Measurements from ENCODE around the gene CSAG1. TPM values are rescaled to one million over a fixed set of nuclear protein-coding genes. Genes with fewer than 3 reads are reported as not detected.
"Not testable (repeated sequence)": the region's sequence is repeated elsewhere in the genome, so short reads cannot be mapped to it uniquely, and the experiment has no call there.

Gene CSAG1
- total RNA-seq, 2 donors from 2014 or later: not detected

GRCh38 chrX:152713195-152713594, 20.3 kb downstream of the CSAG1 start:
- H3K4me3 ChIP-seq; H3K27me3 ChIP-seq (replicated peaks; ENCODE audit: insufficient read depth); H3K4me1 ChIP-seq (replicated peaks); DNase-seq (ENCODE audit: low spot score); H3K9me3 ChIP-seq; H3K36me3 ChIP-seq; H3K27ac ChIP-seq; intact Hi-C loops (cut with DNase I): not testable (repeated sequence)
- WGBS: no CpG with 5 or more reads among the region's 5 CpGs

- H3K9me3 ChIP-seq; H3K4me3 ChIP-seq; H3K36me3 ChIP-seq; intact Hi-C loops (cut with DNase I); DNase-seq (ENCODE audit: low spot score); H3K27ac ChIP-seq; H3K27me3 ChIP-seq (replicated peaks; ENCODE audit: insufficient read depth); H3K4me1 ChIP-seq (replicated peaks): not testable (repeated sequence)
- no CpG with 5 or more reads among the region's 2 CpGs for WGBS
Observed at GRCh38 chrX:152709173-152709572, 24.3 kb downstream of the CSAG1 start, which contains the start of gene CSAG2. CSAG2 (minus strand) TSS chrX:152709273; CDS start chrX:152709112, 161 bp downstream.

GRCh38 chrX:152706500-152706899, 27.0 kb downstream of the CSAG1 start:
- H3K4me3 ChIP-seq; H3K9me3 ChIP-seq; H3K27ac ChIP-seq; DNase-seq (ENCODE audit: low spot score); H3K27me3 ChIP-seq (replicated peaks; ENCODE audit: insufficient read depth); H3K36me3 ChIP-seq; intact Hi-C loops (cut with DNase I); H3K4me1 ChIP-seq (replicated peaks): not testable (repeated sequence)
- 92% methylated on average over 3 of the region's 7 CpGs for WGBS

DNA sequence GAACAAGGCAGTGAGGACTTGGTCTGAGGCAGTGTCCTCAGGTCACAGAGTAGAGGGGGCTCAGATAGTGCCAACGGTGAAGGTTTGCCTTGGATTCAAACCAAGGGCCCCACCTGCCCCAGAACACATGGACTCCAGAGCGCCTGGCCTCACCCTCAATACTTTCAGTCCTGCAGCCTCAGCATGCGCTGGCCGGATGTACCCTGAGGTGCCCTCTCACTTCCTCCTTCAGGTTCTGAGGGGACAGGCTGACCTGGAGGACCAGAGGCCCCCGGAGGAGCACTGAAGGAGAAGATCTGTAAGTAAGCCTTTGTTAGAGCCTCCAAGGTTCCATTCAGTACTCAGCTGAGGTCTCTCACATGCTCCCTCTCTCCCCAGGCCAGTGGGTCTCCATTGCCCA, 33.1 kb downstream of the CSAG1 start:
- H3K27ac ChIP-seq; H3K36me3 ChIP-seq; DNase-seq (ENCODE audit: low spot score); H3K4me3 ChIP-seq; H3K4me1 ChIP-seq (replicated peaks); intact Hi-C loops (cut with DNase I); H3K9me3 ChIP-seq; H3K27me3 ChIP-seq (replicated peaks; ENCODE audit: insufficient read depth): not testable (repeated sequence)
- WGBS: 87% methylated on average over 3 of the region's 5 CpGs

DNA sequence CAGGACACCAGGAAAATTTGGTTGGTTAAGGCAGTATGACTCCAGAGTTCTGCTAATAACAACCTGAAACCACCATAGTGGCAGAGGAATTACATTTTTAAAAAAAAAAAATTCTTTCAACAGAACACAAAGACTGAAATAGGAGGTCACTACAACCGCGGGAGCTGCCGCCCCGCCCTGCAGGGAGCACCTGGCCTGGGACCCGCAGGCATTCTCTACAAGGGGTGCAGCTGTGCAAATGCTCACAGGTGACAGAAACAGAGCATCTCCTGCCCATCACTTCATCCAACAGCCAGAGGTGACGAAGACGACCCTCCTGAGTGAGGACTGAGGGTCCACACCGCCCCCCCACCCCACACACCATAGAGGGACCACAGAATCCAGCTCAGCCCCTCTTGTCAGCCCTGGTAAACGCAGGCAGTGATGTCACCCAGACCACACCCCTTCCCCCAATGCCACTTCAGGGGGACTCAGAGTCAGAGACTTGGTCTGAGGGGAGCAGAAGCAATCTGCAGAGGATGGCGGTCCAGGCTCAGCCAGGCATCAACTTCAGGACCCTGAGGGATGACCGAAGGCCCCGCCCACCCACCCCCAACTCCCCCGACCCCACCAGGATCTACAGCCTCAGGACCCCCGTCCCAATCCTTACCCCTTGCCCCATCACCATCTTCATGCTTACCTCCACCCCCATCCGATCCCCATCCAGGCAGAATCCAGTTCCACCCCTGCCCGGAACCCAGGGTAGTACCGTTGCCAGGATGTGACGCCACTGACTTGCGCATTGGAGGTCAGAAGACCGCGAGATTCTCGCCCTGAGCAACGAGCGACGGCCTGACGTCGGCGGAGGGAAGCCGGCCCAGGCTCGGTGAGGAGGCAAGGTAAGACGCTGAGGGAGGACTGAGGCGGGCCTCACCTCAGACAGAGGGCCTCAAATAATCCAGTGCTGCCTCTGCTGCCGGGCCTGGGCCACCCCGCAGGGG, 35.3 kb downstream of the CSAG1 start, which contains the start of gene MAGEA3:
Gene MAGEA3 (plus strand): TSS at position 843 of the 980 bp plus-strand sequence. CDS start 2,039 bp downstream, outside the sequence.
- intact Hi-C loops (cut with DNase I); DNase-seq (ENCODE audit: low spot score); H3K4me3 ChIP-seq; H3K9me3 ChIP-seq; H3K27ac ChIP-seq; H3K27me3 ChIP-seq (replicated peaks; ENCODE audit: insufficient read depth); H3K36me3 ChIP-seq; H3K4me1 ChIP-seq (replicated peaks): not testable (repeated sequence)
- WGBS: 53% methylated on average over 3 of the region's 34 CpGs

- H3K36me3 ChIP-seq; intact Hi-C loops (cut with DNase I); H3K4me1 ChIP-seq (replicated peaks): not testable (repeated sequence)
Observed at GRCh38 chrX:152681012-152681411, 52.5 kb downstream of the CSAG1 start.

More at GRCh38 chrX:152681012-152681411, 52.5 kb downstream of the CSAG1 start:
- WGBS: no CpG with 5 or more reads among the region's 3 CpGs
- H3K27ac ChIP-seq; H3K4me3 ChIP-seq; DNase-seq (ENCODE audit: low spot score); H3K9me3 ChIP-seq; H3K27me3 ChIP-seq (replicated peaks; ENCODE audit: insufficient read depth): not testable (repeated sequence)

Other genes with a start within 250 kb of the CSAG1 start
- 1 to 10 TPM in 1 of 2 donors, not detected in 1; 9.1 TPM for gene GABRQ, start 95.8 kb downstream of the CSAG1 start, total RNA-seq
- 10 to 100 TPM in 1 of 2 donors, not detected in 1; 10.1 TPM for gene MAGEA3, start 34.9 kb downstream of the CSAG1 start, total RNA-seq
- not detected for gene CSAG2, start 24.4 kb downstream of the CSAG1 start, total RNA-seq
- gene MAGEA2B, start 19.1 kb downstream of the CSAG1 start, total RNA-seq: not detected
- gene MAGEA12, start within 50 bp of the CSAG1 start, total RNA-seq: 1 to 10 TPM in 1 of 2 donors, not detected in 1; 5.6 TPM
- gene MAGEA2, start 20.1 kb upstream of the CSAG1 start, total RNA-seq: 1 to 10 TPM in 1 of 2 donors, not detected in 1; 7.8 TPM
- gene CSAG3, start 25.5 kb upstream of the CSAG1 start, total RNA-seq: 1 to 10 TPM in 1 of 2 donors, not detected in 1; 2.6 TPM
- 1 to 10 TPM in 1 of 2 donors, not detected in 1; 5.3 TPM for gene MAGEA6, start 36.0 kb upstream of the CSAG1 start, total RNA-seq
- gene CETN2, start 97.0 kb upstream of the CSAG1 start, total RNA-seq: 10 to 100 TPM; 33.6 to 39.8 TPM
- gene NSDHL, start 97.3 kb upstream of the CSAG1 start, total RNA-seq: 10 to 100 TPM; 11.6 to 13.8 TPM
- 10 to 100 TPM; 20.3 to 27.1 TPM for gene ZNF185, start 164.3 kb upstream of the CSAG1 start, total RNA-seq